ENCODE measurements around the gene SIRT5.

SIRT5 gene

DNA sequence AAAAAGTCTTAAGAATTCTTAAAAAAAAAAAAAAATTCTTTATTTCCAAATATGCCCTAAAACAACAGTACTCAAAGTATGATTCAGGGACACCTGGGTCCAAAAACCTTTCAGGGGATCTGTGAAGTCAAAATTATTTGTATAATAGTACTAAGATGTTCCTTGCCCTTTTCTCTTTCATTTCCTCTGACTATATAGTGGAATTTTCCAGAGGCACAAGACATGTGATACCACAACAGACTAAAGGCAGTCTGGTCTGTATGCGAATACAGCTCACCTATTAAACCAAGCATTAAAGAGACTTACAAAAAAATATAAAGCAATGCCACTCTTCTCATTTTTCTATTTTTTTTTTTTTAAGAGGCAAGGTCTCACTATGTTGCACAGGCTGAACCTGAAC is 56.1 kb downstream of the SIRT5 start:
- DNase-seq (ENCODE audit: low read depth, low spot score): no peak

DNA sequence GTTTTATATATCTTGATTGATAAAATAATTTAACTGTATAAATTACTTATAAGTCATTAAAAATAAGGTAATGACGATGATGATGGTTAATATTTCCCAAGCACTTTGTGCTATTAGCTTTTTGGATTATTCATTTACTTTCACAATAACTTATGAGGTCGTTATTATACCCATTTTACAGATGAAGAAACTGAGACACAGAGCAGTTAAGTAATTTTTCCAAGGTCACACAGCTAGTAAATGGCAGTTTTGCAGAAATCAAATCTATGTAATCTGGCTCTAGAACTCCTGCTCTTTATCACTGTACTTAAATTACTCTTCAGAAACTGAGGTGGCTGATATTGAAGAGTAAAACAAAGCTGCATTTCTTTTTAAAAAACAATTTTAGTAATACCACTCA is 58.9 kb downstream of the SIRT5 start:
- DNase-seq (ENCODE audit: low read depth, low spot score): no peak

DNA sequence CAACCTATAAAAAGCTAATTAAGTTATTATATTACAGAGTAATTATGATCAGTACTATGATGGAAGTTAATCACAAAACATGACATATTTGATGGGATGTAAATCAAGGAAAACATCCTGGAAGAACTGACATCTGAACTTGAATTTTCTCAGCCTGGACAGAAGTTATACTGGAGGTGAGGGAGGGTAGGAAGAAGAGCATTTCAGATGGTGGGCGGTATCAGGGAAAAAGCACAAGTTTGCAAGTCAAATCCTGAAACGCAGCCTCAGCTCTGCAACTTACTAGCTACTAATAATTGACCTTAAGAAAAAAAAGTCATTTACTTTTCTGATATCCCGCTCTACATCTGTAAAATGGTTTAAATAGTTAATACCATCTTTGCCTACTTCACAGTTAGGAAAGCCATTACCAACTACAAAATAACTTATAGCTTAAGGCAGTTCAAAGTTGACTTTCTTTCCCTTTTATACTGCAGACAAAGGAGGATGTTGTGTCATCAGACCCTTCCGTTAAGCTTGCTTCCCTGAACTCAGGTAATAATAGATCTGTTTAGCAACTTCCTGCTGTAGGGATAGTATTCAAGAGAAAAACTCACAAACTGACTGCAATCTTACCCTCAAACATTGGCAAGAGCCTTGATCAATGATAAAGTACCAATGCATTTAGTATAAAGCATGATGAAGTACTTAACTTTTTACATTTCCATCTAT is 61.7 kb downstream of the SIRT5 start:
- DNase-seq (ENCODE audit: low read depth, low spot score): no peak

GRCh38 chr6:13638014-13638413 is 63.6 kb downstream of the SIRT5 start:
- DNase-seq (ENCODE audit: low read depth, low spot score): no peak

- DNase-seq (ENCODE audit: low read depth, low spot score): no peak
Measured at GRCh38 chr6:13638626-13639025, 64.2 kb downstream of the SIRT5 start.

- DNase-seq (ENCODE audit: low read depth, low spot score): no peak
Measured at GRCh38 chr6:13641315-13641714, 66.9 kb downstream of the SIRT5 start.

GRCh38 chr6:13643125-13643524 is 68.7 kb downstream of the SIRT5 start:
- no peak for DNase-seq (ENCODE audit: low read depth, low spot score)

DNA sequence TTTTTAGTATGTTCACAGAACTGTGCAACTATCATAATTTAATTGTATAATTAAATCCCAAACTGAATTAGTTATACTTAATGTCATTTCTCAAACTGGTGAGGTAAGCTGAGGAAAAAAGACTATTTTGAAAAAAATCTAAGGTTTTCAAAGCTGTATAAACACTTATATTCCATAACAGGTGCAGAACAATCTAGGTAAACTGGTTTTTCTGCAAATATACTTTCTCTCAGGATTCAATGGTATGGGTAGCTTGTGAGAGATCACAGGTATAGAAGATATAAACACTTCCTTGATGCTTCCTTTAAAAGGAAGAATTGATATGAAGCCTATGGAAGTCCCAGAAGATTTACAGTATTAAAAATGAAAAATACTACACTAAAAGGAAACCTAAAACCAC is 74.4 kb downstream of the SIRT5 start:
- DNase-seq (ENCODE audit: low read depth, low spot score): no peak

- DNase-seq (ENCODE audit: low read depth, low spot score): no peak
Measured at GRCh38 chr6:13649393-13649792, 75.0 kb downstream of the SIRT5 start.

- DNase-seq (ENCODE audit: low read depth, low spot score): no peak
Measured at GRCh38 chr6:13653296-13653695, 78.9 kb downstream of the SIRT5 start.

DNA sequence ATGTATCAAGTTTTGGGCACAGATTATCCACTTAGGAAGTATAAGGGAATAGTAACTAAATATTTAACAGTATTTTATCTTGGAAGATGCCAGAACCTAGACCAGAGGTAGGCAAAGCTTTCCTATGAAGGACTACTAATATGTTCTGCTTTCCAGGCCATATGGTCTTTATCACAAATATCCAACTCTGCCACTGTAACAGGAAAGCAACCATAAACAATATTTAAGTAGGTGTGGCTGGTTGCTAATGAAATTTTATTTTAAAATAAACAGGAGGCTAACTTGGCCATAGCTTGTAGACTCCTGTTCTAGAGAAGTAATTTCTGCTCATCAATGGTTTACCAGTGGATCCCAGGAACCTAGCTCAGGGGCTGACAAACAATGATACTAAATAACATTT is 80.1 kb downstream of the SIRT5 start:
- no peak for DNase-seq (ENCODE audit: low read depth, low spot score)

GRCh38 chr6:13655700-13656099 is 81.3 kb downstream of the SIRT5 start:
- DNase-seq (ENCODE audit: low read depth, low spot score): no peak

- DNase-seq (ENCODE audit: low read depth, low spot score): no peak
Measured at GRCh38 chr6:13660273-13660672, 85.9 kb downstream of the SIRT5 start.

GRCh38 chr6:13660893-13661292 is 86.5 kb downstream of the SIRT5 start:
- no peak for DNase-seq (ENCODE audit: low read depth, low spot score)

DNA sequence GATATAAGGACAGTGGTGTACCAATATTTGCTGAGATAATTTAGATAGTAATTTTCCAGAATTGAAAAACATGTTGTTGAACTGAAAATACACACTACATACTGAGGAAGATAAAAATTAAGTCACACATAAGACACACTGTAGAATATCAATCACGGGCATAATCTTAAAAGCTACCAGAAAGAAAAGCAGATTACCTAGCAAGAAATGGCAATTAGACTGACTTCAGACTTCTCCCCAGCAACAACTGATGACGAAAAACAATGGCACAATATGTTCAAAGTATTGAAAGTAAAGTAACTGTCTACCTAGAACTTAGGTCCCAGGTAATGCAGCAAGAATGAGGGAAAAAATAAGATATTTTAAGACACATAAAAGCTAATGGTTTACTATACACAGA is 87.2 kb downstream of the SIRT5 start:
- DNase-seq (ENCODE audit: low read depth, low spot score): no peak

- DNase-seq (ENCODE audit: low read depth, low spot score): no peak
Measured at GRCh38 chr6:13662651-13663334, 88.4 kb downstream of the SIRT5 start.

DNA sequence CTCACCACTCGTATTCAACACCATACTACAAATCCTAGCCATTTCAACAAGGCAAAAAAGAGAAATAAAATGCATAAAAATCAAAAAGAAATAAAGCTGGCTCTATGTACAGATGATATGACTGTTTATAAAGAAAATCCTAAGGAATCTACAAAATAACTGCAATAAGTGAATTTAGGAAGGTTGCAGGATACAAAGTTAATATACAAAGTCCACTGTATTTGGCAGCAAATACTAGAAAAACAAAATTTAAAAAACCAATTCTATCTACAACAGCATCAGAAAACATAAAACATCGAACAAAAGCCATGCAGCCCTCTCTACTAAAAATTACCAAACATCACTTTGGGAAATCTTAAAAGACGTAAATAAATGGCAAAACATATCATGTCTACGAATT is 89.6 kb downstream of the SIRT5 start:
- DNase-seq (ENCODE audit: low read depth, low spot score): no peak
